ENCODE measurements around the gene PDE6G.
A peak's percentile ranks its signal among the peaks of the same experiment; 100 is the strongest.

PDE6G gene

GRCh38 chr17:81666342-81667191 is 10.2 kb upstream of the PDE6G start, which contains the start of the genes CCDC137 and OXLD1 (continued):
- TF ChIP-seq ZNF704 (tag by site-specific recombination; IDR thresholded peaks at IDR 0.05): no peak
- TF ChIP-seq ZBTB20 (tag by site-specific recombination; IDR thresholded peaks at IDR 0.05): peak; percentile 97
- no peak for TF ChIP-seq SETDB1 (IDR thresholded peaks at IDR 0.05; ENCODE audit: insufficient read length, low read length)
- no peak for TF ChIP-seq ZNF549 (tag by site-specific recombination; IDR thresholded peaks at IDR 0.05)
- no peak for TF ChIP-seq ZNF433 (tag by site-specific recombination; IDR thresholded peaks at IDR 0.05; ENCODE audit: low read depth)
- peak; percentile 97 for TF ChIP-seq ZBTB48 (tag by site-specific recombination; IDR thresholded peaks at IDR 0.05)
- TF ChIP-seq ZNF24 (tag by site-specific recombination; IDR thresholded peaks at IDR 0.05): no peak
- TF ChIP-seq ZNF133 (tag by site-specific recombination; IDR thresholded peaks at IDR 0.05): no peak
- no peak for TF ChIP-seq GLI4 (tag by site-specific recombination; IDR thresholded peaks at IDR 0.05)
- no peak for TF ChIP-seq ZNF155 (tag by site-specific recombination; IDR thresholded peaks at IDR 0.05)
- peak; percentile 6; the same call in 1 of the 2 replicates for TF ChIP-seq ZNF677 (tag by site-specific recombination; IDR thresholded peaks at IDR 0.05)
- TF ChIP-seq CTCF (tag by site-specific recombination; IDR thresholded peaks at IDR 0.05): no peak
- TF ChIP-seq TSHZ1 (tag by site-specific recombination; IDR thresholded peaks at IDR 0.05; ENCODE audit: borderline replicate concordance): no peak
- TF ChIP-seq BCL6B (tag by site-specific recombination; IDR thresholded peaks at IDR 0.05): no peak
- peak; percentile 85; the same call in 1 of the 2 replicates for TF ChIP-seq ELK4 (IDR thresholded peaks at IDR 0.05; ENCODE audit: borderline replicate concordance, low read depth, low read length)
- TF ChIP-seq ZNF311 (tag by site-specific recombination; IDR thresholded peaks at IDR 0.05; ENCODE audit: borderline replicate concordance): no peak
- peak; percentile 60 for TF ChIP-seq ZNF660 (tag by site-specific recombination; IDR thresholded peaks at IDR 0.05)
- TF ChIP-seq TCF7L2 (IDR thresholded peaks at IDR 0.05; ENCODE audit: borderline replicate concordance, low read depth, low read length): no peak
- TF ChIP-seq ZNF175 (tag by site-specific recombination; IDR thresholded peaks at IDR 0.05): no peak
- TF ChIP-seq ZNF670 (tag by site-specific recombination; IDR thresholded peaks at IDR 0.05; ENCODE audit: low read depth): no peak
- no peak for TF ChIP-seq ZNF174 (tag by site-specific recombination; IDR thresholded peaks at IDR 0.05)
- TF ChIP-seq ZNF830 (tag by site-specific recombination; IDR thresholded peaks at IDR 0.05; ENCODE audit: low read depth): no peak
- no peak for TF ChIP-seq ZNF747 (tag by site-specific recombination; IDR thresholded peaks at IDR 0.05)
- no peak for TF ChIP-seq ZNF510 (tag by site-specific recombination; IDR thresholded peaks at IDR 0.05; ENCODE audit: insufficient replicate concordance)
- TF ChIP-seq KLF10 (tag by site-specific recombination; IDR thresholded peaks at IDR 0.05): 0 out of 2 replicates have a peak, but pooled peaks have one; percentile 16
- TF ChIP-seq RBAK (tag by site-specific recombination; IDR thresholded peaks at IDR 0.05): no peak
- TF ChIP-seq ZFP3 (tag by site-specific recombination; IDR thresholded peaks at IDR 0.05; ENCODE audit: low read depth): no peak
- no peak for TF ChIP-seq ZNF292 (tag by site-specific recombination; IDR thresholded peaks at IDR 0.05; ENCODE audit: borderline replicate concordance, low read depth)
- TF ChIP-seq ZNF274 (IDR thresholded peaks at IDR 0.05; ENCODE audit: low read length): no peak
- no peak for TF ChIP-seq ZNF274 (tag by site-specific recombination; IDR thresholded peaks at IDR 0.05; ENCODE audit: borderline replicate concordance)
- TF ChIP-seq ZNF112 (tag by site-specific recombination; IDR thresholded peaks at IDR 0.05): no peak
- no peak for TF ChIP-seq ZNF350 (tag by site-specific recombination; IDR thresholded peaks at IDR 0.05)
